GM19043 (cell line): ENCODE data around the gene SH3PXD2A.

Experiments
- ATAC-seq: cut with Tn5 transposase; IDR thresholded peaks from one replicate; pipeline ENCODE4 v1.9.1; 2021; ENCODE audit warnings: low read depth; ENCODE audit not compliant: unreplicated experiment

SH3PXD2A gene

DNA sequence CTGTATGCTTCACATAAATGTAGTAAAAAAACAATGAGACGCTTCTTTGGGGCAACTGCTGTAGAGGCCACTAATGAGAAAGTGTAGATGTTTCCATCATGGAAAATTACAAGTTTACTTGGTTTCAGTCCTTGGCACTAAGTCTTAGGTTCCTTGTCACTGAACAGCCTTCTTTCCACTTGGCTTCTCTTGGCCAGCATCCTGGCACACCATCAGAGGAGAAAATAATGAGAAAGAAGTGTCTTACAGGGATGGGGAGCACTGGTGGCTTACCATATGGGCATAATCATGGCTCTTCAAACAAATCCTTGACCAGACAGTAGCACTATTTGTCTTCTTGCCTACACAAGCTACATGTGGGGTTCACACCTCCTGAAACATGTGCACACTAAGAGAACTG, 22.5 kb upstream of the SH3PXD2A start:
- ATAC-seq = no peak

DNA sequence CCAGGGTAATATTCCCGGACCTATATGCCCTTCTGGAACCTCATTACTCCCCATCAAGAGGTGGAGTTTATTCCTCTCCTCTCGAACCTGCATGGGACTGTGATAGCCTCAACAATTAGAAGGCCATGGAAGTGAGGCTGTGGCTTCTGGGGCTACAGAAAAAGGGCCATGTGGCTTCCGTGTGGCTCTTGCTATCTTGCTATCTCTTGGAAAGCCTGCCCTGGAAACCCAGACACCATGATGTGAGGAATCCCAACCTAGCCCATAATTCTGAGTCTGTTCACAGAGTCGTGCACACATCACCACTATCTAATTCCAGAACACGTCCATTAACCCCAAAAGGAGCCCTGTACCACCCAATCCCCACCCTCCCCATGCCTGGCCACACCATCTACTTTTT, 20.8 kb upstream of the SH3PXD2A start:
- ATAC-seq = no peak

DNA sequence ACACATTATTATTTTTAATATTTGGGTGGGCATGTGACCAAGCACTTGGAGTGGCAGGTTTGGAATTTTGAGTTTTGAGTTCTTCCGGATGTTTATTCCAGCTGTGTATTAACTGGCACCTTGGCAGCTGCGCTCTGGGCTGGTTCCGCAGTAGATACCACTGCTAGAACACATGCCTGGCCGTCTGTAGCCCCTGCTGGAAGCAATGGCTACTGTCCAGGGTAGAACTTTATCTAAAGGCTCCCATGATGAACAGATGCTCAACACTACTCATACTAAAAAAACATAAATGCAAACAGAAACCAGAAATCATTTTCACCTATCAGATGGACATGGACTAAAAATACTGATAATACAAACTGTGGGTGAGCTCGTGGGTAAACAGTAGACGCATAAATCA, 19.4 kb upstream of the SH3PXD2A start:
- no peak for ATAC-seq

DNA sequence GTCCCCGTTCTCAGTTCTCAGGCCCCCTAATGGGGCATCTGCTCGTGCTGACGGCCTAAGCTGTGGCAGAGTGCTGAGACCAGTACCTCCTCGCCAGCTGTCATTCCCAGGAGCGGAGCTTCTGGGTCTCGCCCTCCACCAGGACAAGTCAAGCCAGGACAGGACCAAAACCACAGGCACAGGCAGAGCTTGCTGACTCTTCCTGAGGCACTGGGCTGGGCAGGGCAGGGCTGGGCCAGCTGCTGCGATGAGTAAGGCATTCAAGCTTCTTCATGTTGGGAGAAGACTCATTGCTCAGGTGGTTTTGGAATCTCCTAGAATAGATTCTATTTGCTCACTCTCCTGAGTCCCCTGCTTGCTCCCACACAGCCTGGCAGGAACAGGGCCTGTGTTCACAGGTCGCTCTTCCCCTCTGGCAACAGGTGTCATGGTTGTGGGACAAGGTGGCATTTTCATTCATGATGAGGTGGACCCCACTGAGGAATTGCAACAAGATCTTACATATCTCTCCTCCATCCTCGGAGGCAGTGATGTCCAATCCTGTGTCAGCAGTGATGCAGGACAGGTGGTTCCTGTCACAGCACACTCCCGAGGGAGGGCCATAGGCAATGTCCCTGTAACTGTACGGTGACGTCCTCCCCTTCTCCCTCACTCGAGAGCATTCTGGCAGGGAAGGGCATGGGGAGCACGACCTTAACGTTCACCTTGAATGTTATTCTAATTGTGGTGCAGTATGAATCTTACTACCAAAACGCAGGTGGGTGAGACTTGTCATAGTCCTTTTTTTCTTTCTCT, 17.0 kb upstream of the SH3PXD2A start:
- ATAC-seq = no peak

DNA sequence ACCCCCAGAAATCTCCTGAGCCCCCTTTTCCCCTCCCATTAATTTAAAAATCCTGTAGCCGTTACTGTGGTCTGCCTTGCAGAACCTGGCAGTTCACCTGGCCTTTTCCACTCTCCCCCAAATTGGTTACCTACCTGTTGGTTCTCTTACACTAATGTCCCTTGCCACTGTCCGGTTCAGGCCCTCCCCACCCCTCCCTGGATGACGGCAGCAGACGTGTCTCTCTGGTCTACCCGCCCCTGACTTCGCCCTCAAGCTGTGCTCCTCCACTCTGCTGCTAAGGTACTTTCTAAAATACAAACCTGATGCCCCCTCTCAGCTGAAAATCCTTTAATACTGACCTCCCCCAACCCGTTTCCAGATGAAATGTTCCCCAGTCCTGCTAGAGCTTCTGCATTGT, 15.6 kb upstream of the SH3PXD2A start:
- no peak for ATAC-seq

DNA sequence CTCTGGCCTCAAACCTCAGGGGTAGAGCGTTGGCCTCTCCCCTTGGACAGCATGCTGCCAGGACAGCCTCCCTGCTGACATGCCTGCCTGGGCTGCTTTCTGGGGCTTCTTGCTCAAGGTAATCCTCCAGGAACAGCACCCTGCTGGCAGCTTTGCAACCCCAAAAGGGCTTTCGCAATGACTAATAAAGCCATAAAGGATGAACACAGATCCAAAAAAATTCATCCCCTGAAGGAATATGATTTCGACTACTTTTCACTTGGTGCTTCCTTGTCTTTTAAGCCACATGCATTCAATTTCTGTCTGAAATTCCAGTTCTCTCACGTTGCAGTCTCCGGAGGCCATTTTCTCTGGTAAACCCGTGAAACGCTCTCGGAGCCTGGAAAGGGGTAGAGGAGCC, 15.1 kb upstream of the SH3PXD2A start:
- ATAC-seq = no peak

DNA sequence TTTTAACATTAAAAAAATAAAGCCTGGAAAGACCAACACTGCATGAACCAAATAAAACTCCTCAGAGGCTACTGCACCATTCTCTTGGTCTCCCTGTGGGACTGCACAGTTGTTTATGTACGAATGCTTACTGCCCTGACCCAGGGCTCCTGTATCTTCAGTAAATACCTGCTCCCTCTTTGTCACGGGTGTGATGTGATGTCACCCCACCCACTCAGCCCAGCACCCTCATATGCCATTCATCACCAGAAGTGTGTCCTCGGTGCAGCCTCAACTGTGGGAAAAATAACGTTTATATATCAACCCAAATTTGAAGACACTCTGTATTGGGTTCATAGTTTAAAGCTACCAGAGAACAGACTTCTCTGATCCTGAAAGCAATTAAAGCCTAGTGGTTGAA, 14.0 kb upstream of the SH3PXD2A start:
- ATAC-seq = no peak

DNA sequence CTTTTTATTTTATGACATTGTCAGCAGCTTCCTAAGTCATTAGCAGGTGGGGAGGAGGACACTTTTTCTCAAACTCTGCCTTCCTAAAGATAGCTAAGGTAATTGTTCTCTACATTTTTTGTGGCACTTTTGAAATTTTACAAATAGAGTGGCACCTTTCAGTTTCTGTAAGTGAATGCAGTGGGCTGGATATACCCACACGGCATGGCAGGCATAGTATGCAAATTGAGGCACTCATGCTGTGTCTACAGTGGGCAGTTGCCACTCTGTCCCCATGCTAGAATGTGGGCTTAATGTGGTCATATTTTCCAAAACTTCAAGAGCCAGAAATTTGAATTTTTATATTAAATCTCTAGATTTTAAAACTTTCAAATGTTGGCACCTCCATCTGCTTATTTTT, 12.8 kb upstream of the SH3PXD2A start:
- no peak for ATAC-seq

DNA sequence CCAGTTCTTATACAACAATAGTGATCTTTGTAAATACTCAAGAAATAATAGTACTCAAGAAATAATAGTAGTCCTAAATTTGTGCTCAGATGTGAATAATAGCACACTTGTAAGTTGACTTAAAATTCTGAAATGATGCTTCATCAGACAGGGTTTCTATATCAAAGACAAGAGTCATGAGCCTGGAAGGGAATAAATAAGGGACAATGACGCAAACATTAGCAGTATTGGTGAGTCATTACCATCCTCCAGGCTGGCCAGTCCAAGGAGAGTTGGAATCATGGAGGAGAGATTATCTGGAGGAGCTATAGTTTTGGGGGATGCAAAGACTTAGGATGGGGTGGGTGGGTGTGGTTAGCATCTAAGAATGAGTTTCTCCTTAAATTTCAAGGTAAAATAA, 6.1 kb upstream of the SH3PXD2A start:
- no peak for ATAC-seq

DNA sequence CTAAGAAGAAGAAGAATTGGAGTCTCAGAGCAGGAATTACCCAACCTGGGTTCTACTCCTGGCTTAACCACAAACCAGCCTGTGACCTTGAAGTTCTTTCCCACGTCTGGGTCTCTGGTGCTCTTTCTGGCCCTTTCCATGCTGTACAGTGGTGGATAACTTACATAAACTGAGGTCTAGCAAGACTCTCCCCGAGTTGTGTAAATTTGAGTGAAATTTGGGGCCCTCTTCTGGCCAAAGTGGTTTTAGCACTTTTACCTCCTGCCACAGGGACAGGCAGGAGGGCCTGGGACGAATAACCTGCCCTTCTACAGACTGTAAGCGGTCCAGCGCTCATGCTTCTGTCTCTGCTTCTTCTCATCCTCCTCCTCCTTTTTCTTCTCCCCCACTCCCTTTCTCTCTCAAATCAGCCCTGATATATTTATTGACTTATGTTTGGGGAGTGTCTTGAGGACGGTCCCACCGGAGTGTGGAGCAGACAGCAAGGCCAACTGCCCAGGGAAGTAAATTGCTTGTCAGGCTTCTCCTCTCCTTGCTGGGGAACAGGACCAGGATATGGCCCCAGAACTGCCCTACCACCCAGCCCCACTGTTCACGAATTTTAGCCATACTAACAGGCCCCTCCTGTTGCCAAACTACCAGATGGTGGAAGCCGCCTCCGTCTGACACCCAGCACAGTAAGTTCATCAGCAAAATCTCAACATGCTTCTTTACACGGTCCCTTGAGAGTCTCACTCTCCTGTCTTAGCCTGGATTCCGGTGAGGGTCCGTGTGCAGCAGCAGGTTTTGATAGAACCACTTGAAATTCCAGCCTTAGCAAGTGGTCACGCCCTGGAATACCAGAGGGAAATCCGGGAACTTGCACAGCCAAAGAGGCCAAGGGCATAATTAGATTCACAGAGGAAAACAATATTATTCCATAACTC, 4.0 kb upstream of the SH3PXD2A start:
- peak; percentile 70 for ATAC-seq

DNA sequence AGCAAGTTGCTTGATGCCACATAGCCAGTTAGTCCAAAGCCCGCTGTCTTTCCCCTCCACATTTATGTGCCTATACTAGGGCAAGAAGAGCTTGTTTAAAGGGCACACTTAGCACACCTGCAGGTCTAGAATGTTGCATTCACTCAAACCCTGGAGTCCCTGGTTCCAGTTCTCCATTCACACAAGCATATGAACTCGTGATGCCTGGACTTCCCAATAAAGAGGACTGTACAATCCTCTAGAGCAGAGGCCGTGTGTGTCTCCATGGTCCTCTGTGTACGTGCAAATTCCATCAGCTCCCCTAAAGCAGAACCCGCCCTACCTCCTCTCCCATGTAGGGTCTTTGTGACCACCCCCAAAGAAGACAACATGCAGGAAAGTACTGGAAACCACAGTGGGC, 3.0 kb upstream of the SH3PXD2A start:
- no peak for ATAC-seq

DNA sequence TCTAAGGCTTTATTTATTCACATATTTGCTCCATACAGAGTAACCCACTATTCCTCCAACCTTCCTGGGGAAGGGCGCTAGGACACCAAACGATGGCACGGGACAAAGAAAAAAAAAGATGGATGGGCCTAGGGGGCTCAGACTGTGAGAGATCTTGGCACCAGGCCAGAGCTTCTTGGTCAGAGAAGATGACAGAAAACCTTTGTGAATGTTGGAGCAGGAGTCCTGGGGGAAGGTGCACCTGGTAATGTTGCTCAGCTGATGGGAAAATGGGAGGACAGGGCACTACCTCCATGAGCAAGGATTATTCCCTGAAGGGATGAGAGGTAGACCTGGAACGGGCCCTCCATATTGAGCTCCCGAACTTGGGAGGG, 1.4 kb upstream of the SH3PXD2A start:
- no peak for ATAC-seq

DNA sequence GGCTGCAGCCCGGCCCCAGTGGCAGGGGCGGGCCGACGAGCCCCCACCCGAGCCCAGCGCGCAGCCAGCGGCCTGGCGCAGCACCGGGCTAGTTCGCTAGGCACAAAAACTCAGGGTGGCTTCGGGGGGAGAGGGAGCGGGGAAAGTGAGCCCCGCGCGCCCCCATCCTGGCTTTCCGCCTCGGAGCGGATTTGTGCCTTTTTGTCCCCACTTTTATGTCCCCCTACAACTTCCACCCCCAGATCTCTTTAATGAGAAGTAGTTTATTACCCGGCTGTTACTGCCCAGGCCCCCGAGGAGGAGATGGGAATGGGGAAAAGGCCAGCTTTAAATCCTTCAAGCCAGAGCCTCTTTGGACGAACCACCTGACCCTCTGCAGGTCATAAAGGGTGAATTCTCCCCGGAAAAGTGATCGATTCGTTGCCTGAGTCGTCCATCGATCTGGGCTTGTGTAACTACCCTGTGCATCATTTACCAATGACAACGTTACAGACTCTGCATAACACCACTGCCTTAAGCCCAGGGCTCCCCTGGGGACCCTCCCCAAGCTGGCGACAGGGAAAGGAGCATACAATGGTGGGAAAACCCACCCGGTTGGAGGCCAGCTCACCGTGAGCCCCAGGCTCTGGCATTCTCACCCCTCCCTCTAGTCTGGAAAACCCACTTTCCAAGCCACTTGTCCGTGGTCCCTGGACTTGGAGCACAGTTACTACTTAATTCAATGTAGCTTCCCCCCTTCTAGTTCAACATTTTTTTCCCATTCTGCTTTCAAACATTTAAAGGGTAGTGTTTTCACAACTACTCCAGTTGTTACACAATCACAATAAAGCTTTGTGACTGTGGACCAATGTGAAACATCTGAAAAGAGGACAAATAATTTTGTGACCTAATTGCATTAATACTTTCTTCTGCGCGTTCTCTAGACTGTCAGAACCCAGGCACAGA, 748 bp upstream of the SH3PXD2A start:
- no peak for ATAC-seq

DNA sequence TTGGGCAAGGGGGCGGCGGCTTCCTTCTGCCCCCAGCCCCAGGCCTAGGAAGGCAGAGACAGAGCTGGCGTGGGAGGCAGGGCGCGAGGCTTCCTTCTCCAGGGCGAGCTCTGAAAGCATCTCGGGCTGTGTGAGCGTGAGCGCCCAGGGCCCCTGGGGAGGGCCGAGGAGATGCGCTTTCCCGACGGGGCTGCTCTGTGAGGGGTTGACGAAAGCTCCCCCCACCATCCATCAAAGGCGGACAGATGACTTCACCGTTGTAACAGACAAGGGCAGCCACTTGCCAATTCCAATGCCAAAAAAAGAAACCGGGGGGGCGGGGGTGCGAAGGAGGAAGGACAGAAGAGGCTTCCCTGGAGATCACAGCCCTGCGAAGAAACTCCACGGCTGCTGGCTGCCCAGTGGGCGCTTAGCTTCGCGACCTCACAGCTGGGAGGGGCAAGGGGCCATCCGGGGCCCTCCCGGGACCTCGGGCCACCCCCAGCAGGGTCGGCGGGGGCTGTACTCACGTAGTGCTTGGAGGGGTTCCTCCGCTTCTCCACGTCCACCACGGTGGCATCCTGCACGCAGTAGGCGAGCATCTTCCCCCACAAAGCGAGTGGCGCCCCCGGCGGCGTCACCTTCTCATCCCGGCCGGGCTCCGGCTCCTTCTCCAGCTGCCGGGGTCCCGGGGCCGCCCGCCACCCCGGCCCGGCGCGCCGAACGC, 537 bp downstream of the SH3PXD2A start:
- ATAC-seq = no peak

DNA sequence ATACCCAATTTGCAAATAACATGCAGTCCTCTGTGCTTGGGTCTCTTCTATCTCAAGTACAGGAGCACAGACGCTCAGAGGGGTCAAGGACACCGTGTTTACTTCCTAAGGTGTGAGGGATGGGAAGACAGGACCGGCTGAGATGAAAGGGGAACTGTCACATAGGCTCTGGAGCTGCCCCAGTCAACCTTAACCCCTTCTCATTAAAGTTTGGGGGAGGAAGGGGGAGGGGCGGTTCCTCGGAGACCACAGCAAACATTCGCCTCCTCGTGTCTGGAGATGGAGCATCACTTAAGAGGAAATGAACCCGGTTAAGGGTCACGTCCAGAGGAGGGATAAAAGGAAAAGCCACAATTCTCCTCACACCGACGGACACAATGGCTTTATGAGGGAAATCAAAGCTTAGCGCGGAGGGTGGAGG, 1.1 kb downstream of the SH3PXD2A start:
- ATAC-seq = no peak

DNA sequence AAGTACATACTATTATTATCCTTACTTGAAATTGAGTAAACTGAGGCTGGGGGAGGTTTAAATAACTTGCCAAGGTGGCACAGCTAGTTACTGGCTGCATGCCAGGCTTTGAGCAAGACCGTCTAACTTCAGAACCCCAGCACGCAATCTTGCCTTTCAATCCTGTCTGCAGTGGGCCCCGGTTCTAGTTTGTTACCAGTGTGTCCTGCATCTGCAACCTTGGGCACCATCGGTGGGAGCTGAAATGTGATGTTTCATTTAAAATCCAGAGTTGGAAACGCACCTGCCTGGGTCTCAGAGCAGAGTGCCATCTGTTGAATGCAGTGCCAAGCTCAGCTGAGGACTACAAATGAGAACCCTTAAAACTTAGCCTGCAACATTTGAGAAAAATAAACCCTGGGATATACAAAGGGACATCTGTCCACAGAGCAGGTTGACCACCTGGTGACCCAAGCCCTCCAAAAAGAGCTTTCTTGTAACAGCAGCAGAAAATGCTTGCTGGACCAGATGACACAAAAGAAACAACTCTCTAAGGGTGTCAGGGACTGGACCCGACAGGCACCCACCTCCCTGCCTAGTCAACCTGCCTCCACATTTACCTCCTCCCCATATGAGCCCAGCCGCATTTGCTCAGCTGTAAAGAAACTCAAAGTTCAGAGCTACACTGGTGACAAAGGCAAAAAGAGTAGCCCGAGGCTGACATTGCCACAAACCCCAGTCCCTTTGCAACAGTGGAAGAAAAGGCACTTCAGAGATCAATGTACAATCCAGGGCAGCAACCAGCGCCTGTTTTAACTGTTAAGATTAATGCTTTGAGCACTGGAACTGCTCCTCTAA, 1.7 kb downstream of the SH3PXD2A start:
- no peak for ATAC-seq

DNA sequence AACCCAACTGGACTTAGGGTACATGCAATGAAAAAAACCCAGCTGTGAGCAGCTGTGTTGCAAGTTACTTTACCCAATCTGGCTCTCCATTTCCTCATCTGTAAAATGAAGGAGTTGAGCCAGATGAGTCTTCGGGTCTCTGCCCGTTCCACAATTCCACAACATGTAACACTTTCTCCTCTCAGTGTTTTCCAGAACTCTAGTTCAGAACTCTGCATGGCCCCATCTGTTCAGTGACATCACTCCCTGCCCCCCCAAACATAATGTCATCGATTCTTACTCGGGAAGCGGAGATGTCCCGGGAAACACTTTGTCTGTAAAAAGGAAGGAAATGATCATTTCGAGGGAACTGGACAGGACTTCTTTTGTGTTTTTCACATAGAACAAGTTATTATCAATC, 2.5 kb downstream of the SH3PXD2A start:
- no peak for ATAC-seq

DNA sequence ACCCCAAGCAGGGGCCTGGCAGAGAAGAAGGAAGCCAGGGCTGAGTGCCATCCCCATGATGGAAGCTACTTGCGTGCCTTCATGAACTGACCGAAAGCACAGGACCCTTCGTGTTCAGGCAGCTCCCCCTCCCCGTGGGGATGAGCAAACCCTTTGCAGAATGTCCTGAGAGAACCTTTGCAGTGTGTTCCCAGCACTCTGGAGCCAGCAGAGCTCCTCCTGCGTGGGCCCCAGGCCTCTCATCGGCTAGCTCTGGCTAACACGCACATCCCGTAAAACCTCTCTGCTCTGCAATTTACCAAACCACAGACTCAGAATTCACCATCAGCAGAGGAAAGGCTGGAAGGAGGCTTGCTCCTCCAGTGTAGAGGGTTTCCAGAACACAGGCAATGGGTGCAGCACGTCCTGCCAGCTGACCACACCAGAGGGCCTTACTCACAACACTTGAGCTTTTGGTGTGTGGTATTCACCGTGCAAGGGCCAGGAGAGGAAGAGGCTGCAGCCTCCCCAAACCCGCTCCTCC, 3.1 kb downstream of the SH3PXD2A start:
- ATAC-seq = no peak

DNA sequence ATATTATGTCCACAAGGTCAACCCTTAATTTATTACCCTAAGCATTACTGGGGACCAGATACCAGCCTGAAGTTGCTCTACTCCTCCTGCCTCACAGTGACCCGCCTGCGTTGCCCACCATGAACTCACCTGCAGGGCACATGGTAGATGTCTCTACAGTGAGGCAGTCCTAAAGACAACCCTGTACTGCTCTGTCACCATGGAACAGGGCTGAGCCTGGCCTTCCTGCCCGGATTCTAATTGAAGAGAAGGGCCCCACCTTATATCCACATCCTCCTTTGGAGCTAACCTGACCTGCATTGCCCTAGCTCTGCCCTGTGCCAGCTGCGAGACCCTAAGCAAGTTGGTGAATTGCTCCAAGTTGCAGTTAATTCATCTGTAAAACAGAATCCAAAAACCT, 4.1 kb downstream of the SH3PXD2A start:
- no peak for ATAC-seq
